ENCODE data around the gene STAM2.
A peak's percentile ranks its signal among the peaks of the same experiment; 100 is the strongest.
"Not testable (repeated sequence)": the region's sequence is repeated elsewhere in the genome, so short reads cannot be mapped to it uniquely, and the experiment has no call there.

Gene STAM2

GRCh38 chr2:152175368-152176112 is at the start of gene STAM2:
Gene STAM2 (minus strand): TSS chr2:152175763. CDS start chr2:152175642, 121 bp downstream.
- peak; percentile 90 for DNase-seq (ENCODE audit: low read depth)

- no peak for DNase-seq (ENCODE audit: low read depth)
Observed at GRCh38 chr2:152223977-152224376, 48.4 kb upstream of the STAM2 start.

GRCh38 chr2:152222975-152223637 is 47.5 kb upstream of the STAM2 start:
- DNase-seq (ENCODE audit: low read depth), result no peak

DNA sequence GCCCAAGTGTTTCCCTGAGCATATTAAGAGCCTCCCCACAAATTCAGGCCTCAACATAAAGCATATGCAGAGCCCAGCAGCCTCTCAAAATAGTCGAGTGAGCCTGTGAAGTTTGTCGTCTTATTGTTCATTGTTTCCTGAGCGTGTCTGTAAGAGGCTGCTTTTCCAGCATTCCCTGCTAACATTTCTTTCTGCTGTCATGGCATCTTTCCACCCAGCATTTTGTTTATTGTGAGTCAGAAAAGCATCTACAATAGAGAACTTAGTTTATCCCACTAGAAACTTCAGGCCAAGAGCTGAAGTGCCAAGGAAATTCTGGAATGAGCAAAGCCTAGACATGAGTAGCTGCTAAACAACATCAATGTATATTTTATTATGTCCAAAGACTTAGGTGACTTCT is 46.3 kb upstream of the STAM2 start:
- DNase-seq (ENCODE audit: low read depth), result no peak

- no peak for DNase-seq (ENCODE audit: low read depth)
Observed at GRCh38 chr2:152219077-152219828, 43.7 kb upstream of the STAM2 start.

GRCh38 chr2:152201466-152201830 is 25.9 kb upstream of the STAM2 start:
- no peak for DNase-seq (ENCODE audit: low read depth)

- no peak for DNase-seq (ENCODE audit: low read depth)
Observed at GRCh38 chr2:152200565-152201465, 25.3 kb upstream of the STAM2 start.

GRCh38 chr2:152200101-152200500 is 24.5 kb upstream of the STAM2 start:
- no peak for DNase-seq (ENCODE audit: low read depth)

DNA sequence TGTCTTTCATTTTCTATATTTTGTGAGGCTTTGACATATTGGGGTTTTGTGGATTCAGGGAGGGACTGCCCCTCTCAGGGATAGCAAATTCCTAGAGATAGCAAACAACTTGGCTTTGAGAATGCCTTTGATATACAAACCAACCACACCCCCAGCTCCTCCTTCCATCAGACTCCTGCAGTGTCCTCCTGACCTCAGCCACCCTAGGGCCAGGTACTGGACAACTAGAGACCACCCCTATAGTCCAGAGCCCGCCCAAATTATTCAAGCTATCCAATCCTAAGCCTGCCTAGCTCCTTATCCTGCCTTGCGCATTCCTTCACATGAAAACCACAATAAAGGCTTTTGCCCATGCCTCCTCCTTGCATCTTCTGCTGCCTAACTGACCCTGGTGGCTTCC is 22.9 kb upstream of the STAM2 start:
- DNase-seq (ENCODE audit: low read depth), result no peak

DNA sequence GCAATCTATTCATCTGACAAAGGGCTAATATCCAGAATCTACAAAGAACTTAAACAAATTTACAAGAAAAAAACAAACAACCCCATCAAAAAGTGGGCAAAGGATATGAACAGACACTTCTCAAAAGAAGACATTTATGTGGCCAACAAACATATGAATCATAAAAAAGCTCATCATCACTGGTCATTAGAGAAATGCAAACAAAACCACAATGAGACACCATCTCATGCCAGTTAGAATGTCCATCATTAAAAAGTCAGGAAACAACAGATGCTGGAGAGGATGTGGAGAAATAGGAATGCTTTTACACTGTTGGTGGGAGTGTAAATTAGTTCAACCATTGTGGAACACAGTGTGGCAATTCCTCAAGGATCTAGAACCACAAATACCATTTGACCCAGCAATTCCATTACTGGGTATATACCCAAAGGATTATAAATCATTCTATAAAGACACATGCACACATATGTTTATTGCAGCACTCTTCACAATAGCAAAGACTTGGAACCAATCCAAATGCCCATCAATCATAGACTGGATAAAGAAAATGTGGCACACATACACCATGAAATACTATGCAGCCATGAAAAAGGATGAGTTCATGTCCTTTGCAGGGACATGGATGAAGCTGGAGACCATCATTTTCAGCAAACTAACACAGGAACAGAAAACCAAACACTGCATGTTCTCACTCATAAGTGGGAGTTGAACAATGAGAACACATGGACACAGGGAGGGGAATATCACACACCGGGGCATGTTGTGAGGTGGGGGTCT is 22.1 kb upstream of the STAM2 start:
- not testable (repeated sequence) for DNase-seq (ENCODE audit: low read depth)

- no peak for DNase-seq (ENCODE audit: low read depth)
Observed at GRCh38 chr2:152189622-152190495, 14.3 kb upstream of the STAM2 start.

DNA sequence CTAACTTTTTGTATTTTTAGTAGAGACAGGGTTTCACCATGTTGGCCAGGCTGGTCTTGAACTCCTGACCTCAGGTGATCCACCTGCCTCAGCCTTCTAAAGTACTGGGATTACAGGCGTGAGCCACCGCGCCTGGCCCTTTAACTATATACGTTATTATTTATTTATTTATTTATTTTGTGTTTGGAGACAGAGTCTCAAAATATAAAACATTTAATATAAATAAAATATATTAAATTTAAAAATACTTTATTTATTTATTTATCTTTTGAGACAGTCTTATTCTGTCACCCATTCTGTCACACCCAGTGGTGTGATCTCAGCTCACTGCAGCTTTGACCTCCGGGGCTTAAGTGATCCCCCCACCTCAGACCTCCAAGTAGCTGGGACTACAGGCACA is 11.2 kb upstream of the STAM2 start:
- not testable (repeated sequence) for DNase-seq (ENCODE audit: low read depth)

- DNase-seq (ENCODE audit: low read depth), result no peak
Observed at GRCh38 chr2:152186262-152186661, 10.7 kb upstream of the STAM2 start.

GRCh38 chr2:152183401-152184073 is 8.0 kb upstream of the STAM2 start:
- no peak for DNase-seq (ENCODE audit: low read depth)

GRCh38 chr2:152177667-152178066 is 2.1 kb upstream of the STAM2 start:
- DNase-seq (ENCODE audit: low read depth), result not testable (repeated sequence)

GRCh38 chr2:152176113-152176714 is 651 bp upstream of the STAM2 start:
- no peak for DNase-seq (ENCODE audit: low read depth)

GRCh38 chr2:152175012-152175367 is 573 bp downstream of the STAM2 start:
- DNase-seq (ENCODE audit: low read depth), result no peak

DNA sequence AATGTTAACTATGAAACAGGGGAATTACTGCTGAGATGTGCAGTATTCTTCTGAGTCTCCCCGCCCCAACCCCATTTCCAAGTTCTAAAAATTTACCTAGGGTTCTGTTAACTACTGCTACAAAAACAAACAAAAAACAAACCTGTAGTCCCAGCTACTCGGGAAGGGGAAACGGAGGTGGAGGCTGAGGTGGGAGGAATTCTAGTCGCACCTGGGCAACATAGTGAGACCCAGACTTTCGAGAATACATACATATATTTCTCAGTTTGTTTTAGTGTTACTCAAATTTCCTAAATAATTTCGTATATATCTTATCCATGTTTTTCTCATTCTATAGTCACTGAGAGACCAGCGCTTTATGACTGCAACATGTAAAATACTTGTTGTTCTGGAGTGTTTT is 989 bp downstream of the STAM2 start:
- no peak for DNase-seq (ENCODE audit: low read depth)

- DNase-seq (ENCODE audit: low read depth), result no peak
Observed at GRCh38 chr2:152173831-152174230, 1.7 kb downstream of the STAM2 start.

Data from activated gamma-delta T cell treated with anti-CD3 and anti-CD28 coated beads, Interleukin-2, amount 50 U/mL, for 16 hours (primary cell).